ENCODE data around the gene EXOC6.

The EXOC6 gene

GRCh38 chr10:92837456-92837855 lies 10.9 kb upstream of the EXOC6 start:
- H2AFZ ChIP-seq (ENCODE audit: low read length) = peak overlapping the region; percentile 58
- no peaks in the 10 kb centered on the region for H3K79me2 ChIP-seq (ENCODE audit: insufficient read depth, low read length)
- no peaks in the 10 kb centered on the region for H3K9me2 ChIP-seq (replicated peaks; ENCODE audit: low read depth, low read length)
- H3K4me3 ChIP-seq (ENCODE audit: low read length, poor library complexity, severe bottlenecking) = no peak overlapping the region
- TF ChIP-seq, protein P1, sequence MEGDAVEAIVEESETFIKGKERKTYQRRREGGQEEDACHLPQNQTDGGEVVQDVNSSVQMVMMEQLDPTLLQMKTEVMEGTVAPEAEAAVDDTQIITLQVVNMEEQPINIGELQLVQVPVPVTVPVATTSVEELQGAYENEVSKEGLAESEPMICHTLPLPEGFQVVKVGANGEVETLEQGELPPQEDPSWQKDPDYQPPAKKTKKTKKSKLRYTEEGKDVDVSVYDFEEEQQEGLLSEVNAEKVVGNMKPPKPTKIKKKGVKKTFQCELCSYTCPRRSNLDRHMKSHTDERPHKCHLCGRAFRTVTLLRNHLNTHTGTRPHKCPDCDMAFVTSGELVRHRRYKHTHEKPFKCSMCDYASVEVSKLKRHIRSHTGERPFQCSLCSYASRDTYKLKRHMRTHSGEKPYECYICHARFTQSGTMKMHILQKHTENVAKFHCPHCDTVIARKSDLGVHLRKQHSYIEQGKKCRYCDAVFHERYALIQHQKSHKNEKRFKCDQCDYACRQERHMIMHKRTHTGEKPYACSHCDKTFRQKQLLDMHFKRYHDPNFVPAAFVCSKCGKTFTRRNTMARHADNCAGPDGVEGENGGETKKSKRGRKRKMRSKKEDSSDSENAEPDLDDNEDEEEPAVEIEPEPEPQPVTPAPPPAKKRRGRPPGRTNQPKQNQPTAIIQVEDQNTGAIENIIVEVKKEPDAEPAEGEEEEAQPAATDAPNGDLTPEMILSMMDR (conservative IDR thresholded peaks at IDR 0.05; ENCODE audit: low read length) = no peak
- no peak for TF ChIP-seq EZH2phosphoT487 (IDR thresholded peaks at IDR 0.05; ENCODE audit: borderline replicate concordance)
- H3K36me3 ChIP-seq (ENCODE audit: insufficient read depth, low read length) = no peaks in the 10 kb centered on the region
- H3K9ac ChIP-seq (ENCODE audit: low read depth, low read length, poor library complexity, severe bottlenecking) = no peak overlapping the region
- no peaks in the 10 kb centered on the region for H4K20me1 ChIP-seq (ENCODE audit: insufficient read depth, low read length, poor library complexity, severe bottlenecking)
- H3K4me1 ChIP-seq (ENCODE audit: insufficient read depth, low read length, poor library complexity, severe bottlenecking) = peaks cover 20% of the 10 kb centered on the region
- no peaks in the 10 kb centered on the region for H3F3A ChIP-seq (ENCODE audit: low read depth)
- no peaks in the 10 kb centered on the region for H3K27me3 ChIP-seq (ENCODE audit: insufficient read depth, low read length, poor library complexity, severe bottlenecking)
- no peaks in the 10 kb centered on the region for H3K9me3 ChIP-seq (ENCODE audit: insufficient read depth, low read depth, low read length)
- peak overlapping the region; percentile 21 for H3K4me2 ChIP-seq (ENCODE audit: low read depth, low read length, poor library complexity, severe bottlenecking)

DNA sequence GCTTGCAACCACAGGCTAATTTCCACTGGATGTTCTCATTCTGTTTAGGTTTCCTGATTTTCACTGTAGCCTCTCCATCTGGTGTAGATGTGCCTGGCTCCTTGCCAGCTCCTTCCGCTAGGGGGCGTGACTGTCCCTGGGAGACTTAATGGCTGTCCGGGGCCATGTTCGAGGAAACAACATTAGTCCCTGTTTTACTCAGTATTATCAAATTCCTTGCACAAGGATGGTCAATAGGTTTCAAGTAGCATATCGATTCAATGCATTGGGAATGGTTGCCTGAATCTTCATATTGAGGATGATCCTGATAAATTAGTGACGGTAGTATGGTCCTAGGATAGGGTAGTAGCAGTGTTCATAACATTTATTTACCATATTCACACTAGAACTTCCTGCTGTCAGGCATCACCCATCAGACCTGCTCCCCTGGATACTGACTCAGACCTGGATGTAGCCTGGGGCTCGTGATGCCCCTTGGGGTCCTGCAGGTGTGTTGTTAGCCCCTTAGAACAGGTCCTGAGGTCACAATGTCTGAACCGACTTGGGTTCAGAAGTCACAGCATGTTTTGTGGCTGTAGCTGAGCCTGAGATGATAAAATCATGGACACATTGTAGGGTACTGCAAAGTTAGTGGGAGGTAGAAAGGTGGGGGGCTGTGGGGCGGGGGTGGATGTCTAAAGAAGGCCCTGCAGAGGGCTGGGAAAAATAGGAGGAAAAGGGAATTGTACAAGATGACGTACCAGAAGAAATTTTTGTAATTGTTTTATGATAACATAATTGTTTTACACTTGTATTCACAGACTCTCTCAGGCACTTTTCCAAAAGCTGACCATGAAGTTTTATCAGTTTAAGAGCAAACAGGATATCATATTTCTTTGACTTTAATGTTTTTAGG lies 8.9 kb upstream of the EXOC6 start:
- H3K4me2 ChIP-seq (ENCODE audit: low read depth, low read length, poor library complexity, severe bottlenecking) = no peak overlapping the region
- H2AFZ ChIP-seq (ENCODE audit: low read length) = no peak overlapping the region
- no peaks in the 10 kb centered on the region for H3K79me2 ChIP-seq (ENCODE audit: insufficient read depth, low read length)
- H3K27me3 ChIP-seq (ENCODE audit: insufficient read depth, low read length, poor library complexity, severe bottlenecking) = no peaks in the 10 kb centered on the region
- TF ChIP-seq, protein P1 (conservative IDR thresholded peaks at IDR 0.05; ENCODE audit: low read length) = peak; percentile 48
- TF ChIP-seq EZH2phosphoT487 (IDR thresholded peaks at IDR 0.05; ENCODE audit: borderline replicate concordance) = no peak
- H3F3A ChIP-seq (ENCODE audit: low read depth) = 0 out of 2 replicates have a peak, but pooled peaks cover 2% of the 10 kb centered on the region
- H4K20me1 ChIP-seq (ENCODE audit: insufficient read depth, low read length, poor library complexity, severe bottlenecking) = no peaks in the 10 kb centered on the region
- H3K9me2 ChIP-seq (replicated peaks; ENCODE audit: low read depth, low read length) = no peaks in the 10 kb centered on the region
- H3K4me1 ChIP-seq (ENCODE audit: insufficient read depth, low read length, poor library complexity, severe bottlenecking) = peaks cover 10% of the 10 kb centered on the region
- no peak overlapping the region for H3K9ac ChIP-seq (ENCODE audit: low read depth, low read length, poor library complexity, severe bottlenecking)
- no peaks in the 10 kb centered on the region for H3K36me3 ChIP-seq (ENCODE audit: insufficient read depth, low read length)
- no peaks in the 10 kb centered on the region for H3K9me3 ChIP-seq (ENCODE audit: insufficient read depth, low read depth, low read length)
- H3K4me3 ChIP-seq (ENCODE audit: low read length, poor library complexity, severe bottlenecking) = no peak overlapping the region

DNA sequence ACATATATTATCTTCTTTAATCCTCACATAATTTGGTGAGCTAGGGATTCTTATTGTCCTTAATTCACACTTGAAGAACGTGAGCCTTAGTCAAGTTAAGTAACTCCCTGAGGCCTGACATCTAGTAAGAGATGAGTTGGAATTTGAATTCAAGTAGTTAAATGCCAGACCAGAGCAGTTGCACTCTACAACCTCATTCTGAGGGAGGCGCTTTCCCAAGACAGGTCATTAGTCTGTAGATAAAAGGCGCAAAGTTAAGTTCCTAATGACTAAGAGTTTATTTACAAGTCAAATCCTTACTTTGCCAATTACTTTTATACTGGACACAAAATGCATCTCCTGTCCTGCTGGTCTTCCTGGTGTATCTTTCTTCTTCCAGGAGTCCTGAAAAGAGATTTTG lies 3.6 kb upstream of the EXOC6 start:
- Histone ChIP-seq H3K27me3 (ENCODE audit: insufficient read depth, low read length, poor library complexity, severe bottlenecking) (no peaks in the 10 kb centered on the region), H3K4me1 (ENCODE audit: insufficient read depth, low read length, poor library complexity, severe bottlenecking) (peaks cover 9% of the 10 kb centered on the region), H3K9me3 (ENCODE audit: insufficient read depth, low read depth, low read length) (no peaks in the 10 kb centered on the region), H3K9me2 (replicated peaks; ENCODE audit: low read depth, low read length) (no peaks in the 10 kb centered on the region), H3K36me3 (ENCODE audit: insufficient read depth, low read length) (no peaks in the 10 kb centered on the region), H4K20me1 (ENCODE audit: insufficient read depth, low read length, poor library complexity, severe bottlenecking) (no peaks in the 10 kb centered on the region), H3F3A (ENCODE audit: low read depth) (0 out of 2 replicates have a peak, but pooled peaks cover 10% of the 10 kb centered on the region), H3K9ac (ENCODE audit: low read depth, low read length, poor library complexity, severe bottlenecking) (no peak overlapping the region), H3K4me3 (ENCODE audit: low read length, poor library complexity, severe bottlenecking) (no peak overlapping the region), H2AFZ (ENCODE audit: low read length) (0 out of 2 replicates have a peak overlapping the region, but pooled peaks have one; percentile 9), H3K79me2 (ENCODE audit: insufficient read depth, low read length) (peaks cover 11% of the 10 kb centered on the region), H3K4me2 (ENCODE audit: low read depth, low read length, poor library complexity, severe bottlenecking) (no peak overlapping the region)
- no peak for TF ChIP-seq EZH2phosphoT487 (IDR thresholded peaks at IDR 0.05; ENCODE audit: borderline replicate concordance)
- TF ChIP-seq, protein P1 (conservative IDR thresholded peaks at IDR 0.05; ENCODE audit: low read length) = peak; percentile 37; the same call in 1 of the 2 replicates

Data from Loucy (cell line).